ENCODE results near the gene PTPN7. TPM values are rescaled to one million over a fixed set of nuclear protein-coding genes. Genes with fewer than 3 reads are reported as not detected.

The PTPN7 gene
- total RNA-seq, 2 experiments from 2014 or later, result 67.5 to 83.1 TPM

DNA sequence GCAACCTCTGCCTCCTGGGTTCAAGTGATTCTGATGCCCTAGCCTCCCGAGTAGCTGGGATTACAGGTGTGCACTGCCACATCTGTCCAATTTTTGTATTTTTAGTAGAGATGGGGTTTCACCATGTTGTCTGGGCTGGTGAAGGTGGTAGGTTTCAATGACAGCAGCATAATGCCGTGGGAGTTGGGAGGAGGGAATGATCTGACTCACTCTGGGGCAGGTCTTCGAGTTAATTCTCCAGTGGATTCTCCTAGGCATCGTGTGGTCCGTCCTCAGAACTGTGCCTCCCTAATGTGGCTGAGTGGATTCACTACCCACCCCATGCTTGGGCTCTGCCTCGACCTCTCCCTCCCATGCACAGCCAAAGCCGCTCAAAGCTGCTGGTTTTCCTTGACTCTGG is 39.4 kb downstream of the PTPN7 start:
- CTCF ChIA-PET (ENCODE audit: unreplicated experiment), result no interaction called here

DNA sequence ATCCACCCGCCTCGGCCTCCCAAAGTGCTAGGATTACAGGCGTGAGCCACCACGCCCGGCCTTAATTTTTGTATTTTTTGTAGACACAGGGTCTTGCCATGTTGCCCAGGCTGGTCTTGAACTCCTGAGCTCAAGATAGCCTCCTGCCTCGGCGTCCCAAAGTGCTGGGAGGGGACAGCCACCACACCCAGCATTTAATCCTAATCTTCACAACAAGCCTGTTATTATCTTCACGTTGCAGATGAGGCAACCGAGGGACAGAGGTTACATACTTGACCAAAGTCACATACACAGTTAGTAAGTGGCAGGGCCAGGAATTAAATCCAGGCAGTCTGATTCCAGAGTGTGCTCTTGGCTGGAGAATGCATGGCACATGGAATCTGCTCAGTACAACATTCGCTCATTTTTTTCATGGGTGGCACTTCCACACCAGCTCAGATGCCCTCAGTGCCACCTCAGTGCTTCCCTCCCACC is 42.5 kb downstream of the PTPN7 start:
- intact Hi-C loops (cut with micrococcal nuclease; ENCODE audit: unreplicated experiment), result loop anchor here (10.0 kb wide), 1 partner anchor 223 kb away; no protein-coding TSS in a partner anchor
- ChIA-PET CTCF (ENCODE audit: unreplicated experiment) (no interaction called here), POLR2A (no interaction called here)
- H3K9me3 ChIP-seq (ENCODE audit: low read length), result no peaks in the 10 kb centered on the region
- TF ChIP-seq, protein P1, sequence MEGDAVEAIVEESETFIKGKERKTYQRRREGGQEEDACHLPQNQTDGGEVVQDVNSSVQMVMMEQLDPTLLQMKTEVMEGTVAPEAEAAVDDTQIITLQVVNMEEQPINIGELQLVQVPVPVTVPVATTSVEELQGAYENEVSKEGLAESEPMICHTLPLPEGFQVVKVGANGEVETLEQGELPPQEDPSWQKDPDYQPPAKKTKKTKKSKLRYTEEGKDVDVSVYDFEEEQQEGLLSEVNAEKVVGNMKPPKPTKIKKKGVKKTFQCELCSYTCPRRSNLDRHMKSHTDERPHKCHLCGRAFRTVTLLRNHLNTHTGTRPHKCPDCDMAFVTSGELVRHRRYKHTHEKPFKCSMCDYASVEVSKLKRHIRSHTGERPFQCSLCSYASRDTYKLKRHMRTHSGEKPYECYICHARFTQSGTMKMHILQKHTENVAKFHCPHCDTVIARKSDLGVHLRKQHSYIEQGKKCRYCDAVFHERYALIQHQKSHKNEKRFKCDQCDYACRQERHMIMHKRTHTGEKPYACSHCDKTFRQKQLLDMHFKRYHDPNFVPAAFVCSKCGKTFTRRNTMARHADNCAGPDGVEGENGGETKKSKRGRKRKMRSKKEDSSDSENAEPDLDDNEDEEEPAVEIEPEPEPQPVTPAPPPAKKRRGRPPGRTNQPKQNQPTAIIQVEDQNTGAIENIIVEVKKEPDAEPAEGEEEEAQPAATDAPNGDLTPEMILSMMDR (conservative IDR thresholded peaks at IDR 0.05; ENCODE audit: low read length), result no peak
- no peak for TF ChIP-seq EZH2phosphoT487 (IDR thresholded peaks at IDR 0.05; ENCODE audit: borderline replicate concordance, low read depth, low read length)
- H3K9me2 ChIP-seq (ENCODE audit: insufficient read depth, low read length), result no peaks in the 10 kb centered on the region
- no peaks in the 10 kb centered on the region for H3K79me2 ChIP-seq (ENCODE audit: insufficient read depth, low read depth, low read length)
- H3K4me1 ChIP-seq (ENCODE audit: insufficient read depth, low read length, poor library complexity, severe bottlenecking), result peaks cover 14% of the 10 kb centered on the region
- H3K27ac ChIP-seq (ENCODE audit: low read depth, low read length, poor library complexity, severe bottlenecking), result no peak overlapping the region
- no peak overlapping the region for H3K4me3 ChIP-seq (ENCODE audit: low read depth, low read length, poor library complexity, severe bottlenecking)
- no peaks in the 10 kb centered on the region for H3K36me3 ChIP-seq (ENCODE audit: insufficient read depth, low read length)
- no peak overlapping the region for H2AFZ ChIP-seq (ENCODE audit: low read length)
- no TSS peak for BruUV-seq (replicated peaks)
- H4K20me1 ChIP-seq (ENCODE audit: insufficient read depth, low read length), result no peaks in the 10 kb centered on the region
- no peak for DNase-seq (ENCODE audit: low spot score)
- H3K4me2 ChIP-seq (ENCODE audit: low read length), result no peak overlapping the region

More for the DNA sequence above, 39.4 kb downstream of the PTPN7 start:
- POLR2A ChIA-PET, result interaction anchor here (0.7 kb wide), 1 partner anchor 153 kb away, joined by 6 read pairs; no protein-coding TSS in a partner anchor
- Histone ChIP-seq H3K4me3 (ENCODE audit: low read depth, low read length, poor library complexity, severe bottlenecking) (no peak overlapping the region), H3K4me2 (ENCODE audit: low read length) (no peak overlapping the region), H2AFZ (ENCODE audit: low read length) (no peak overlapping the region), H3K79me2 (ENCODE audit: insufficient read depth, low read depth, low read length) (no peaks in the 10 kb centered on the region), H3K4me1 (ENCODE audit: insufficient read depth, low read length, poor library complexity, severe bottlenecking) (no peaks in the 10 kb centered on the region), H3K27ac (ENCODE audit: low read depth, low read length, poor library complexity, severe bottlenecking) (no peak overlapping the region), H4K20me1 (ENCODE audit: insufficient read depth, low read length) (no peaks in the 10 kb centered on the region), H3K9me2 (ENCODE audit: insufficient read depth, low read length) (no peaks in the 10 kb centered on the region), H3K9me3 (ENCODE audit: low read length) (no peaks in the 10 kb centered on the region), H3K36me3 (ENCODE audit: insufficient read depth, low read length) (no peaks in the 10 kb centered on the region)
- intact Hi-C loops (cut with micrococcal nuclease; ENCODE audit: unreplicated experiment), result no loop called here
- no peak for DNase-seq (ENCODE audit: low spot score)
- TF ChIP-seq EZH2phosphoT487 (IDR thresholded peaks at IDR 0.05; ENCODE audit: borderline replicate concordance, low read depth, low read length), result no peak
- TF ChIP-seq, protein P1 (conservative IDR thresholded peaks at IDR 0.05; ENCODE audit: low read length), result no peak
- BruUV-seq (replicated peaks), result no TSS peak

DNA sequence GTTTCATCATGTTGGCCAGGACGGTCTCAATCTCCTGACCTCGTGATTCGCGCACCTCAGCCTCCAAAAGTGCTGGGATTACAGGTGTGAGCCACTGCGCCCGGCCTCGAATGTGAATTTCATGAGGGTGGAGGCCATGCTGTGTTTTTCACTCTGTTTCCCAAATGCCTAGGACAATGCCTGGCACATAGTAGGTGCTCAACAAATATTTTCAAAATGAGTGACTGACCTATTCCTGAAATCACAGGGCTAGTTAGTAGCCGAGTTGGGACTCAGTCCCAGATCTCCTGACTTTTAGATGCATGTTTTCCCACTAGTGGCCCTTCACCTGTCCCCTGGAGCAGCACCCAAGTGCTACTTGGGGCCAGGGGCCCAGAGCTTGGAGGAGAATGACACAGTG is 44.1 kb downstream of the PTPN7 start:
- Histone ChIP-seq H3K4me3 (ENCODE audit: low read depth, low read length, poor library complexity, severe bottlenecking) (no peak overlapping the region), H3K9me2 (ENCODE audit: insufficient read depth, low read length) (no peaks in the 10 kb centered on the region), H3K4me2 (ENCODE audit: low read length) (no peak overlapping the region), H3K36me3 (ENCODE audit: insufficient read depth, low read length) (no peaks in the 10 kb centered on the region), H3K4me1 (ENCODE audit: insufficient read depth, low read length, poor library complexity, severe bottlenecking) (peaks cover 14% of the 10 kb centered on the region), H2AFZ (ENCODE audit: low read length) (no peak overlapping the region), H3K9me3 (ENCODE audit: low read length) (no peaks in the 10 kb centered on the region), H3K27ac (ENCODE audit: low read depth, low read length, poor library complexity, severe bottlenecking) (no peak overlapping the region), H3K79me2 (ENCODE audit: insufficient read depth, low read depth, low read length) (no peaks in the 10 kb centered on the region), H4K20me1 (ENCODE audit: insufficient read depth, low read length) (no peaks in the 10 kb centered on the region)
- ChIA-PET POLR2A (no interaction called here), CTCF (ENCODE audit: unreplicated experiment) (no interaction called here)
- no peak for DNase-seq (ENCODE audit: low spot score)
- intact Hi-C loops (cut with micrococcal nuclease; ENCODE audit: unreplicated experiment), result loop anchor here (10.0 kb wide), 1 partner anchor 221 kb away; no protein-coding TSS in a partner anchor
- TF ChIP-seq, protein P1 (conservative IDR thresholded peaks at IDR 0.05; ENCODE audit: low read length), result no peak
- TF ChIP-seq EZH2phosphoT487 (IDR thresholded peaks at IDR 0.05; ENCODE audit: borderline replicate concordance, low read depth, low read length), result no peak
- no TSS peak for BruUV-seq (replicated peaks)

All from OCI-LY7 (cell line).